NOMO-1 treated with dmso at 0.1 percent for 144 hours (cell line): Measurements from ENCODE around the gene SEMA4A.
"Not testable (repeated sequence)": the region's sequence is repeated elsewhere in the genome, so short reads cannot be mapped to it uniquely, and the experiment has no call there.

Experiments
- DNase-seq: peaks from one replicate; lab custom pipeline; 2025; ENCODE audit not compliant: unreplicated experiment; lab: John Stamatoyannopoulos, UW

Gene SEMA4A

DNA sequence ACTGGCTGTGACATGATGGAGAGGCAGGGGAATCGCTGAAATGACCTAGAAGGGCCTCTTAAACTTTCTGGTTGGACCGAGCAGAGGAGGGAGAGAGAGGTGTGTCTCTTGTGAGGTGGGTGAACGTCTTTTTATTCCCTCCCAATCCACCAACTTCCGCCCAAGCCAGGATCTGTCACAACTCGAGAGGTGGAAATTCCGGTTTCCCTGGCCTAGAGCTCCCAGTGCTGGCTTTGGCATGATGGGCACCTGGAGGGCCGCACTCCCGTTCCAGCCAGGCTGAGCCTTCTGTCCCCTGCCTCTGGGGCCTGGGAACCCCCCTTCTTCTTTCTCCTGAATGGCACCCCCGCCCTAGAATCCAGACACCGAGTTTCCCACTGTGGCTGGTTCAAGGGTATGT, at the start of gene SEMA4A:
Gene SEMA4A (plus strand): TSS at position 224 of the 400 bp plus-strand sequence. CDS start 994 bp downstream, outside the sequence.
- DNase-seq: no peak

DNA sequence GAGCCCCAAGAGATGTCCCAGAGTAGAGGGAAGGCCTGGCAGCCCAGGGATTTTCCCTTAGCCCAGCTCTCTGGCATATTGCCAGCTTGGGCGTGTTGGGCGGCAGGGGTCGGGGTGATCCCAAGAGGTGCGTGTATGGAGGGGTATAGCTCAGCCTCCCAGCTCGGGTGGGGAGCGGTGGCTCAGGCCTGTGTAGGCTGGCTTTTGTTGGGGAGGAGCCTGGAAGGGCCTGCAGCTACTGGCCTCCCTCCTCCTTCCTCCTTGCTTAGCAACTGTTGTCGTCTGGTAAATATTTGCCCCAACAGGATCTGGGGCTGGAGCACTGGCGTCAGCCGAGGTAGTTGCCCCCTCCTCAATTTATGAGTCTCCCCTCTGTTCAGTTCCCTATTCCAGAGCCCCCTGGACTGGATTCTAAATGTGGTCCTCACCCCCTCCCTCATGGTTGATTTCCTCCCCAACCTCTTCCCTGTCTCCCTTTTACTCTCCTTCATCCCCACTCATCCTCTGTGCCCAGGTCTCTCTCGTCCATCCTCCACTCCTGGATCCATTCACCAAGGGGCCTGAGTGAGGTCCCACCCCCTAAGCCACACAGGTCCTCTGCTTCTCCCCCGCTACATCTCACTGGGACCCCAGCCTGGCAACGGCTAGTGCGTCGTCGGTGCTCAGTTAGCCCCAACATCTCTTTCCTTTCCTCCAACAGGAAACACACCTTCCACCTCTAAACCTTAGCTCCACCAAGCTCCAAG, 49.1 kb upstream of the SEMA4A start:
- DNase-seq: no peak

DNA sequence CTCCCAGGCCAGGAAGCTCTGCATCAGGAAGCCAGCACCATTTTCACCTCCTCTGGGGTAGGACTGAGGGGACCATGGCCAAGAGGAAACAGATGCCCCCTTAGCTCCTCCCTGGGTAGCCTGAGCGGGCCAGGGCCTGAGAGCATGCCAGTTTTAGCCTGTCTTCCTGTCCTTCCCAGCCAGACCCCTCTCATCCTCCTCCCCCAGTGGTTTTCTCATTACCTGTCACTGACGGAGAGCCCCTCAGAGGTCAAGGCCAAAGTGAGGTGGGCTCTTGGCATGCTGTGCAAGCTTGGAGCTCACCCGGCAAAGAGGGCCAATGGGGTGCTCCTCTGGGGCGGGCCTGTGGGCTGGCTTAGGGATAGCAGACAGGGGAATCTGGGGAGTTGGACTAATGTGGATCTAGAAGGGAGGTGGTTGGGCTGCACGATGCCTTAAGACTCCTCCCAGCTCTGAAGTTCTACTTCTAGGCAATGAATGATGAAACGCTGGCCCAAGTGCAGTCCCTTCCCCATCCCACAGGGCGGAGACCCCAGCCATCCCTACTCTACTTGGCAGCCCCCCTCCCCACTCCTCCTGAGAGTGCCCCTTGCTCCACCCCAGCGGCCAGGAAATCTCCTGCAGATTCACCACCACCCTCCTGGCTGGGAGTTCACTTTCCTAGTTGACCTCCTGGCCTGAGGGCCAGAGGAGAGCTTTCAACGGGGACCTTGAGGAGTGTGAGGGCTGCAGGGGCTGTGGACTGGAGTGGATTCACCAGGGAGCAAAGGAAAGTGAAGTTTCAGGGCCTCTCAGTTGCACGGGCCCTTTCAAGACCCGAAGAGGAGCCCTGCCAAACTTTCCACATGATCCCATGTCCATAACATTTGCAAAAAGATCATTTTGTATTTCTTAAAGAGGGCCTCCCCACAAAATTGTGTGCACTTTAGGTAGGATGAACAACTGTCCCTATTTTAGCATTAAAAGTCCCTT, 48.2 kb upstream of the SEMA4A start:
- DNase-seq: no peak

DNA sequence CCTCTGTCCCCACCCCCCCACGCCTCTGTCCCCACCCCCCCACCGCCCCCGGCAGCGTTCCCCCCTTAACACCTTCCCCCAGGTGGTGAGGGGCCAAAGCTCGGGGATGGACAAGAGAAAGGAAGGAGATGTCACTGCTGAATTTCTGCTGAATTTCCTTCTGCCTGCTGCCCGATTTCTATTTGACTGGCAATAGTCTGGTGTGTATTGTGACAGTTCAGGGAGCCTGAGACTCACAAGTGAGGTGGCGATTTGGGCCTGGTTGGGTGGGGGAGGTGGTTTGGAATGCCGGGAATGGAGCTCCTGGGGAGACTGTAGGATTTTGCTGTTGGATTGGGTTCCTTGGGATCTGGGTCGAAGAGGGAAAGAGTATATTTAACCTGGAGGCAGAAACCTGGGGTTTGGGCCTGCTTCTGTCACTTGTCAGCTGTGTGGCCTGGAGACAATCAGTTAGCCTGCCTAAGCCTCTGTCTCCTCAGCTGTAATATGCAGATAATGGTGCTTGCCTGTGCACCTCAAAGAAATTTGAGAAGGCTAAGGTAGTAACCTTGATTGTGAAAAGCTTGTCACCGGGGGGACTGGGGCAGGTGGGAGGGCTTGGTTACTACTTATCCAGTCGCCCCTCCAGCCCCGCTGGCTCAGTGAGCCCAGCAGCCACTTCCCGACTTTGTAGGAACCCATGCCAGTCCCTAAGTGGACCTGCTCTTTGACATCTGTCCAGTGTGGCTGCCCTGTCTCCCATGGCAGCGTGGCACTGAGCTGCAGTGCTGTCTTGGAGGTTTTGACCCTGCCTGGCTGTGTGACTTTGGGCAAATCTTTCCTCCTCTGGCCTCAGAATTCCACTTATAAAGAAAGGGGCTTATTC, 46.5 kb upstream of the SEMA4A start:
- no peak for DNase-seq

DNA sequence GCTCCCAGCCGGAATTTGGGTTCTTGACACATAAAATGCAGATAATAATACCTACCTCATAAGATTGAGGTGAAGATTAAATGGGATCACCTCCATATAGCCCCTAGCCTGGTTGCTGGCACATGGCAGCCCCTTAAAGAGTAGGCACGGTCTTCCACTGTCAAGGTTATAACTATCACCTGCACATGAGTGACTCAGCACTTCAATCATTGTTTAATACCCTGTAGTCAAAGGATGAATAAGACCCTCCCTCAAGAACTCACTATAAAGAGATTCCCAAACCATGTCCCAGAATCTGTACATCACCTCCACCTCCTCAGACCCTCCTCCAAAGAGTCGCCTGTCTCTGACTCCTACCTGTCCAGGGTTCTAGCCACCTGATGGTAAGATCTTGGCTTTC, 45.3 kb upstream of the SEMA4A start:
- DNase-seq: no peak

DNA sequence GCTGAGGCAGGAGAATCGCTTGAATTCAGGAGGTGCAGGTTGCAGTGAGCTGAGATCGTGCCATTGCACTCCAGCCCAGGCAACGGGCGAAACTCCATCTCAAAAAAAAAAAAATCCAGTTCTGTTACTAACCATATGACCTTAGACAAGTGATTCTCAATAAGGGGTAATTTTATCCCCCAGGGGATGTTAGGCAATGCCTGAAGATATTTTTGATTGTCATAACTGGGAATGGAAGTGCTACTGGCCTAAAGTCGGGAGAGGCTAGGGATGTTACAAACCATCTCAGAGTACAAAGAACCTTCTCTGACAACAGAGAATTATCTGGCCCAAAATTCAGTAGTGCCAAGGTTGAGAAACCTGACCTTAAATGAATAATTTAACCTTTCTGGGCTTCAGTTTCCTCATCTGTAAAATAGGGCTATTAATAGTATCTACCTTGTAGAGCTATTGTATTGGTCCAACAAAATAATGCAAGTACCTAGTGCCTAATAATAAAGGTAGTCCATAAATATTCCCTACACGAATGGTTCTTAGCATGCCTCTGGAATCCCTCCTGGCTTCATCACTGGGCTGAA, 44.6 kb upstream of the SEMA4A start:
- no peak for DNase-seq

DNA sequence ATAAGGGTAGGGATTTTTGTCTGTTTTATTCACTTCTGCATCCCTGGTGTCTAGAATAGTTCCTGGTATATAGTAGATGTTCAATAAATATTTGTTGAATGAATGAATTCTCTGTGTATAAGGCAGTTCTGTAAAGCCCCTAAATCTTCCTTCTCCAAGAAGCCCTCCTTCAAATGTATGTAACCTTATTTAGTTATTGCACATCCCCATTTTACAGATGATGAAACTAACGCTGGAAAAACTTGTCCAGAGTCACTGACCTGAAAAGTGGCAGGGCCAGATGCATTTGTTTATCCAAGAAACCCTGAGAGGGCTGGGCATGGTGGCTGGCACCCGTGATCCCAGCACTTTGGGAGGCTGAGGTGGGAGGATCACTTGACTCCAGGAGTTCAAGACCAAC, 43.1 kb upstream of the SEMA4A start:
- DNase-seq: no peak

DNA sequence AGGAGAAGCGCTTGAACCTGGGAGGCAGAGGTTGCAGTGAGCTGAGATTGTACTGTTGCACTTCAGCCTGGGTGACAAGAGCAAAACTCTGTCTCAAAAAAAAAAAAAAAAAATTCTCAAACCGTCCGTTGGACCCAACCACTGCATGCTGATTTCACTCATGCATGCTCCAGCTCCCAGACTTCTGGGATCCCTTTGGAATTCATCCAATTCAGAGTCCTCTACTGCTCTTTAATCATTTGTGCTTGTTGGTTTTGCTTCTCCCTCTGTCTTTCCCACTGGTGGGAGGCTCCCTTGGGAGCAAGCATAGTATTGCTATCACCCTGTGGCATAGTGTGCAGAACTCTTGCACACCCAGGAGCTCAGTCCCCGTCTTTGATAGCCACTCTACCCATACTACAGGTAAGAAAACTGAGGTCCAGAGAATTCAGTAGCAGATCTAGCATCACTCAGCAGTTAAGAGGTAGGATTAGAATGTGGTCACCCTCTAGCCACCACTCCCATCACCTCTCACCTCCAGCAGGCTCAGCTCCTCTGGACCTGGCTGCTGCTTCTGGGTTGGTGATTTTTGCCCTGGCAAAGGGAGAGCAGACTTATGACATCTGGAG, 41.9 kb upstream of the SEMA4A start:
- DNase-seq: no peak

DNA sequence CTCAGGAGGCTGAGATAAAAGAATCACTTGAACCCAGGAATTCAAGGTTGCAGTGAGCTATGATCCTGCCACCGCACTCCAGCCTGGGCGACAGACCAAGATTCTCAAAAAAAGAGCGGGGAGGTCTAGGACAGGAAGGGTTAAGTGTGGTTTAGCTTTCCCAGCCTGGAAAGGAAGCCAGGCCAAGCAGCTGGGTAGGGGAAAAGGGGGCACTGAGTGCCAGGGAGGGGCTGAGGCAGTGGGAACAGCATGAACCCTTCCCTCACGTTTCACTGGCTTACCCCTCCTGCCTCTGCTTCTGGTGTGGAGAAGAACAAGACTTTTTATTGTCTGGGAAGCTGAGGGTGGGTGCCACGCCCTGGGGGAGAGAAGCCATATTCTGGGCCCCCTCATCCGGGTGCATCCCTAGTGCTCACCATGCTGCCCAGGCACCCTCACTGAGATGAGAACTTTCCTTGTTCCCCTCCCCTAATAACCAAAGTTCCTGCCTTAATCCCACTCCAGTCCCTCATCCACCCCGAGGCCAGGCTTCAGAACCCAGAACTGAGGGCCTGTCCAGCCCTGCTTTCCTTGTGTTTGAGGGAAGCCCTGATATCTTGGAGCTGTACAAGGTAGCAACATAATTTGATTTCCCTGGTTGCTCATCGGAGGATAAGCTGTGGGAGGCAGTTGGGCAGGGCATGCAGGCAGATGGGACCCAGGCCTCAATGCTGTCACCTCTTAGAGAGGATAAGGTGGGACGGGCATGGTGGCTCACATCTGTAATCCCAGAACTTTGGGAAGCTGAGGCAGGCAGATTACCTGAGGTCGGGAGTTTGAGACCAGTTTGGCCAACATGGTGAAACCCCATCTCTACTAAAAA, 40.9 kb upstream of the SEMA4A start:
- no peak for DNase-seq

DNA sequence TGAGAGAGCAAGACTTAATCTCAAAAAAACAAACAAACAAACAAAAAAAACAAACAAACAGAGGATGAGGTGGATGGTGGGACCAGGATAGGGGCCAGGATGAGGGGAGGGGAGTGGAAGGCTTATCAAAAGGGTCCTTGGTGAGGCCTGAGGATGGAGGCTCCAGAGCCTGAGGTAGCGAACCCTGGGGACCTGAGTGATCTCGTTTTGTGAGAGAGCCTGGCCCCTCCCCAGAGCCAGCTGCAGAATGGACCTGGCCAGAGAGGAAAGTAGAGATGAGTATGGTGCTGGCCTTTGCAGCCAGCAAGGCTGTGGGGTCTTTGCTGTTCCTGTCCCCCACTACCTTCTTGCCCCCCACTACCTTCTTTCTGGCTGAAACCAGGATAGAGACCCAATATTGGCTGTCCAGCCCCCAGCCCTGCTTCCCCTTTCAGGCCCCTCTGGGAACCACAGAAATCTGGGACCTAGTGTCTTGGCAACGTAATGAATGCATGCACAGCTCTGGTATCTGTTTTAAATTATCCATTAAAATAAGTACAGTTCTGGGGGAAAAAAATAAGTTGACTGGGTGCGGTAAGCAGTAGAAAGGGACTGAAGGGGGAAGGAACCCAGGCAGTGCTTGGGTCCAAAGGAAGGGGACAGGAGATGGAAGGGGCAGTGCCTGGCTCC, 40.0 kb upstream of the SEMA4A start:
- DNase-seq: no peak

DNA sequence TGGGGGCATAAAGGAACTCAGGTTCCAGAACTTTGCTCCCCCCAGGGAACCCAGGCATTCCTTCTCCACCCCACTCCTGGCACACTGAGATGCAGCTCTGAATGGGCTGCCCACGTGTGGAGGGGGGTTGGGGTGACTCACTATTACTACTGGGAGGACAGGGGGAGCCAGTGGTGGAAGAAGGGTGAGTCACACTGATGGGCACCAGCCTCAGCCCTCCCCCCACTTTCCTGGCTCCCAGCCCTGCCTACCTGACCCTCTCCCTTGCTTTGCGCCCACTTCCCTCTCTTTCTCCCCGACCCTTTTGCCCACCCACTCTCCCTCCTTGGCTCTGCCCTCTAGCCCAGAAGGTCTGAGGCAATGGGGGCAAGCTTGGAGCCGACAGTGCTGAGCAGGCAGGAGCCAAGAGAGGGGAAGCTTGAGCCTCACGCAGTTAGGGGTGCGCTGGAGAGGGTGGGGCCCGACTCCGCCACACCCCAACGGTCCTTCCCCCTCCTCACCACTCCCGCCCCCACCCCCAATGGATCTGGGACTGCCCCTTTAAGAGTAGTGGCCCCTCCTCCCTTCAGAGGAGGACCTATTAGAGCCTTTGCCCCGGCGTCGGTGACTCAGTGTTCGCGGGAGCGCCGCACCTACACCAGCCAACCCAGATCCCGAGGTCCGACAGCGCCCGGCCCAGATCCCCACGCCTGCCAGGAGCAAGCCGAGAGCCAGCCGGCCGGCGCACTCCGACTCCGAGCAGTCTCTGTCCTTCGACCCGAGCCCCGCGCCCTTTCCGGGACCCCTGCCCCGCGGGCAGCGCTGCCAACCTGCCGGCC, 39.1 kb upstream of the SEMA4A start, which contains the start of gene LMNA:
Gene LMNA (plus strand): TSS at position 611 of the 818 bp plus-strand sequence. CDS start 208 bp downstream, outside the sequence.
- peak; percentile 92 for DNase-seq

DNA sequence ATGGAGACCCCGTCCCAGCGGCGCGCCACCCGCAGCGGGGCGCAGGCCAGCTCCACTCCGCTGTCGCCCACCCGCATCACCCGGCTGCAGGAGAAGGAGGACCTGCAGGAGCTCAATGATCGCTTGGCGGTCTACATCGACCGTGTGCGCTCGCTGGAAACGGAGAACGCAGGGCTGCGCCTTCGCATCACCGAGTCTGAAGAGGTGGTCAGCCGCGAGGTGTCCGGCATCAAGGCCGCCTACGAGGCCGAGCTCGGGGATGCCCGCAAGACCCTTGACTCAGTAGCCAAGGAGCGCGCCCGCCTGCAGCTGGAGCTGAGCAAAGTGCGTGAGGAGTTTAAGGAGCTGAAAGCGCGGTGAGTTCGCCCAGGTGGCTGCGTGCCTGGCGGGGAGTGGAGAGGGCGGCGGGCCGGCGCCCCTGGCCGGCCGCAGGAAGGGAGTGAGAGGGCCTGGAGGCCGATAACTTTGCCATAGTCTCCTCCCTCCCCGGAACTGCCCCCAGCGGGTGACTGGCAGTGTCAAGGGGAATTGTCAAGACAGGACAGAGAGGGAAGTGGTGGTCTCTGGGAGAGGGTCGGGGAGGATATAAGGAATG, 38.4 kb upstream of the SEMA4A start:
- no peak for DNase-seq

DNA sequence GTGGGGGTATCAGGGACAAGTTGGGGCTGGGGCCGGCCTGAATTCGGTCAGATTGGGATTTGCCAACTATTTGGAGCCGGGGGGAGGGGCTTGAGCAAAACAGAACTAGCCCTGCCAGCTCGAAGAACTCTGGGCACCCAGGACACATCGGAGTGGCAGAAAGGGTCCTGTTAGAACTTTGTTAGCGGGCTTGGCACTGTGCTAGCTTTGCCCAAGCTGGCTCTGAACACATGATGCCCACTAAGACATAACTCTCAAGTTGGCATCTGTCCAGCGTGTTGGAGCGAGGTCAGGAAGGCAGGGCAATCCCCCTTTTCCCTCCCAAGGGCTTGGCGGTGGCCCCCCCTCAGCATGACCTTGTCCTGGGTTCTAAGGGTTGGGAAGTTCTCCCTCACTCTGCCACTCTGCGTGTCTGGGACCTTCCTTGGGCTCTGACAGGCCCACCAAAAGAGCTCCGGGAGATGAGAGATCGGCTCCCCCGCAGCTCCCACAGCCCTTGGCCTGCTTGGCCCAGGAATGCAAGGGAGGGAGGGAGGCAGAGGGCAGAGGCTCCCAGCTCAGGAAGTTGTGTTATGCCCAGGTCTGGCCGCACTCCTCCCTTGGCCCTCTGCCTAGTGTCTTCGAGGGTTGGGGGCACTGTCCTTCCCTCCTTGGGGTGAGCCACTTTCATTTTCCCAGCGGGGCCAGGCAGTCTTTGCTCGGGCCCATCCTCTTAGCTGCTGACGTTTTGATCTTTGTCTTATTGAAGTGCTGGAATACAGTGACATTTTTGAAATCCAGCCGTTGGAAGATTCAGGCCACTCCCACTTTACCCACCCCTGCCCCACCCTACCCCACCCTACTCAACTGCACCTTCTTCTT, 37.6 kb upstream of the SEMA4A start:
- DNase-seq: no peak

DNA sequence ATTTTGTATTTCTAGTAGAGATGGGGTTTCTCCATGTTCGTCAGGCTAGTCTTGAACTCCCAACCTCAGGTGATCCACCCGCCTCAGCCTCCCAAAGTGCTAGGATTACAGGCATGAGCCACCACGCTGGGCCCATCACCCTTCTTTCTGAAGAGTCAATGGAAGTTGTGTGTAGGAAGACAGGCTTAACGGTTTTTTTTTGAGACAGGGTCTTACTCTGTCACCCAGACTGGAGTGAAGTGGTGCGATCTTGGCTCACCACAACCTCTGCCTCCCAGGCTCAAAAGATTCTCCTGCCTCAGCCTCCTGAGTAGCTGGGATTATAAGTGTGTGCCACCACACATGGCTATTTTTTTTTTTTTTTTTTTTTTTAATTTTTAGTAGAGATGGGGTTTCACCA, 36.7 kb upstream of the SEMA4A start:
- DNase-seq: not testable (repeated sequence)

DNA sequence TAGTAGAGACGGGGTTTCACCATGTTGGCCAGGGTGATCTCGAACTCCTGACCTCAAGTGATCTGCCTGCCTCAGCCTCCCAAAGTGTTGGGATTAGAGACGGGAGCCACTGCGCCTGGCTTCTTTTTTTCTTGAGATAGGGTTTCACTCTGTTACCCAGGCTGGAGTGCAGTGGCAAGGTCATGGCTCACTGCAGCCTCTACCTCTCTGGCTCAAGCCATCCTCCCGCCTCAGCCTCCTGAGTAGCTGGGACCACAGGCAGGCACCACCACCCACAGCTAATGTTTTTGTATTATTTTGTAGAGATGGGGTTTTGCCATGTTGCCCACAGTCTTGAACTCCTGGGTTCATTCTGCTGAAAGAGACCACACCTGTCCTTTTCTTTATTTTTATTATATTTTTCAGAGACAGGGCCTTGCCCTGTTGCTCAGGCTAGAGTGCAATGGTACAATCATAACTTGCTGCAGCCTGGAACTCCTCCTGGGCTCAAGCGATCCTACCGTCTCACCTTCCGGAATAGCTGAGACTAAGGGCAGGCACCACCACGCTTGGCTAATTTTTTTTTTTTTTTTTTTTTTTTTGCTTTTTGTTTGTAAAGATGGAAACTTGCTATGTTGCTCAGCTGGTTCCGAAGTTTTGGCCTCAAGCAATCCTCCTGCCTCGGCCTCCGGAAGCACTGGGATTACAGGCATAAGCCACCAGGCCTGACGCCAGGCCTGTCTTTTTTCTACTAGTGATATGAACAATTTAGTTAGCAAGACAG, 35.8 kb upstream of the SEMA4A start:
- DNase-seq: no peak
